ENCODE data around the gene SLC39A11. TPM values are rescaled to one million over a fixed set of nuclear protein-coding genes. Genes with fewer than 3 reads are reported as not detected.

The SLC39A11 gene
- total RNA-seq, 1 experiment from 2014 or later, result 46.4 TPM

DNA sequence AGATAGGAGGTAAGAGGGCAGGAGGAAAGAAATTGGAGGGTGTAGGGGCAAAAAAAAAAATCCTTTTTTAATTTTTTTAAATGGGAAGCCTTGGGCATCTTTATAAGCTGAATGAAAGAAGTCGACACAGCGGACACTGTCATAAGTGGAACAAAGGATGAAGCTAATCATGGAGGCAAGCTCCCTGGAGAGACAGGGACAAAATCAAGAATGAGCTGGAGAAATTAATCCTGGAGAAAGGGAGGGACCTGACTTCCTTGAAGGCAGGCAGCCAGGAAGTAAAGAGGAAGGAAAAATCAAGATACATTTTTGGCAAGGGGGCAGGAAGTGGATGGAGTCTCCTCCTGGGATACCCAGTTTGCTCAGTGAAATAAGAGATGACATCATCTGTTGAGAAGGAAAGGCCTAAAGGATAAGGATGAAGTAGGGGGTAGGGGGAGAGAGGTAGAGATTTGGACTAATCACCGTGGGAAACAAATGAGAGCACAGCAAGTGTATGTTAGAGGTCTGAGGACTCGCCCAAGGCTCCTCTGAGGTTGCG, 179.3 kb downstream of the SLC39A11 start:
- ChIA-PET CTCF (no interaction called here), POLR2A (no interaction called here), RAD21 (ENCODE audit: low non-redundant PET in 1 of 2, low total read pairs in 2 of 2, uncharacterized antibody in 2 of 2, unreplicated experiment in 2 of 2) (no interaction called here)
- Histone ChIP-seq H3K9me2 (ENCODE audit: insufficient read depth) (no peaks in the 10 kb centered on the region), H3K27me3 (ENCODE audit: insufficient read depth, low read length) (no peaks in the 10 kb centered on the region), H2AFZ (ENCODE audit: low read depth, low read length, poor library complexity, severe bottlenecking) (no peak overlapping the region), H3K4me1 (ENCODE audit: control insufficient read depth in 1 of 2, insufficient read depth in 2 of 2, low read length in 2 of 2) (peaks cover 7 to 12% of the 10 kb centered on the region in 2 experiments; a peak in 2 of 4 replicates), H3K79me2 (ENCODE audit: insufficient read depth, low read length) (no peaks in the 10 kb centered on the region), H3K9ac (ENCODE audit: low read length) (no peak overlapping the region), H4K20me1 (ENCODE audit: insufficient read depth) (no peaks in the 10 kb centered on the region), H3K27ac (ENCODE audit: low read depth, low read length) (no peak overlapping the region), H3K4me3 (replicated peaks in 1 of 2; ENCODE audit: low read depth in 1 of 2, low read length in 2 of 2) (no peak overlapping the region), H3K9me3 (ENCODE audit: control insufficient read depth in 1 of 2, insufficient read depth in 1 of 2, low read depth in 1 of 2, low read length in 2 of 2) (no peaks in the 10 kb centered on the region), H3K4me2 (ENCODE audit: low read length) (peak overlapping the region; percentile 29), H3K36me3 (ENCODE audit: control insufficient read depth in 1 of 2, insufficient read depth in 2 of 2, low read length in 2 of 2) (no peaks in the 10 kb centered on the region)
- ATAC-seq (0 out of 2 replicates have a peak, but pooled peaks have one; percentile 6), DNase-seq (ENCODE audit: low read depth, low spot score) (no peak)
- TF ChIP-seq ZFX (IDR thresholded peaks at IDR 0.05), result no peak
- no peak for TF ChIP-seq EZH2 (IDR thresholded peaks at IDR 0.05)
- intact Hi-C loops (cut with micrococcal nuclease), result no loop called here
- no TSS peak for BruUV-seq (replicated peaks)

DNA sequence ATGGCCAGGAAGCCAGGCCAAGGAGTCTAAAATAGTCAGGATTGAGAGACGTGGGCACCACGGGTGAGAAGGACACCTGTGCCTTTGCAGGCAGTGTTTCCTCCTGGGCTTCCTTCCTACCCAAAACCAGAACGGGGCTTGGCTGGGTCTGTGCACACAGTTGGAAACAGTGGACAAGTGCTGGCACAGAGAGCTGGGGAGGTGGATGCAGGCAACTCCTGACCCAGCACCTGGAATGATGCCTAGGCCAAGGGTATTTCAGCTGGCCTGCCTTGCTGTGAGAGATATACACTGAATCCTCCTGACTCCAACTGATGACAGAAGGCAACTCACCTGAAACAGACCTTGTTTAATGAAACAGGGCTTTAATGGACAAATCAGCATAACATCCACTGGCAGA, 186.2 kb downstream of the SLC39A11 start:
- ChIA-PET RAD21 (ENCODE audit: low non-redundant PET in 1 of 2, low total read pairs in 2 of 2, uncharacterized antibody in 2 of 2, unreplicated experiment in 2 of 2) (no interaction called here), CTCF (no interaction called here), POLR2A (no interaction called here)
- peaks cover 8 to 19% of the 10 kb centered on the region in 2 experiments for H3K4me1 ChIP-seq (ENCODE audit: control insufficient read depth in 1 of 2, insufficient read depth in 2 of 2, low read length in 2 of 2)
- no peaks in the 10 kb centered on the region for H3K9me3 ChIP-seq (ENCODE audit: control insufficient read depth in 1 of 2, insufficient read depth in 1 of 2, low read depth in 1 of 2, low read length in 2 of 2)
- ATAC-seq (no peak), DNase-seq (ENCODE audit: low read depth, low spot score) (no peak)
- TF ChIP-seq SIN3A (IDR thresholded peaks at IDR 0.05; ENCODE audit: low read depth) (no peak), ZFX (IDR thresholded peaks at IDR 0.05) (no peak), JUND (IDR thresholded peaks at IDR 0.05) (no peak), TCF7L2 (IDR thresholded peaks at IDR 0.05; ENCODE audit: borderline replicate concordance, extremely low read depth, insufficient read depth, insufficient read length) (no peak), YY1 (IDR thresholded peaks at IDR 0.05; ENCODE audit: extremely low read depth, insufficient replicate concordance, low read depth, low read length) (no peak), CEBPB (IDR thresholded peaks at IDR 0.05; ENCODE audit: low read depth) (no peak), FOSL1 (IDR thresholded peaks at IDR 0.05; ENCODE audit: low read depth) (no peak), SRF (IDR thresholded peaks at IDR 0.05; ENCODE audit: low read depth) (no peak), RAD21 (IDR thresholded peaks at IDR 0.05; ENCODE audit: low read depth) (no peak)
- TF ChIP-seq, protein P1, sequence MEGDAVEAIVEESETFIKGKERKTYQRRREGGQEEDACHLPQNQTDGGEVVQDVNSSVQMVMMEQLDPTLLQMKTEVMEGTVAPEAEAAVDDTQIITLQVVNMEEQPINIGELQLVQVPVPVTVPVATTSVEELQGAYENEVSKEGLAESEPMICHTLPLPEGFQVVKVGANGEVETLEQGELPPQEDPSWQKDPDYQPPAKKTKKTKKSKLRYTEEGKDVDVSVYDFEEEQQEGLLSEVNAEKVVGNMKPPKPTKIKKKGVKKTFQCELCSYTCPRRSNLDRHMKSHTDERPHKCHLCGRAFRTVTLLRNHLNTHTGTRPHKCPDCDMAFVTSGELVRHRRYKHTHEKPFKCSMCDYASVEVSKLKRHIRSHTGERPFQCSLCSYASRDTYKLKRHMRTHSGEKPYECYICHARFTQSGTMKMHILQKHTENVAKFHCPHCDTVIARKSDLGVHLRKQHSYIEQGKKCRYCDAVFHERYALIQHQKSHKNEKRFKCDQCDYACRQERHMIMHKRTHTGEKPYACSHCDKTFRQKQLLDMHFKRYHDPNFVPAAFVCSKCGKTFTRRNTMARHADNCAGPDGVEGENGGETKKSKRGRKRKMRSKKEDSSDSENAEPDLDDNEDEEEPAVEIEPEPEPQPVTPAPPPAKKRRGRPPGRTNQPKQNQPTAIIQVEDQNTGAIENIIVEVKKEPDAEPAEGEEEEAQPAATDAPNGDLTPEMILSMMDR (IDR thresholded peaks at IDR 0.05 in 2 of 3, conservative IDR thresholded peaks at IDR 0.05 in 1 of 3; ENCODE audit: borderline replicate concordance in 1 of 3, insufficient read depth in 1 of 3, low read depth in 2 of 3, low read length in 2 of 3), result no peak
- TF ChIP-seq, protein P2, sequence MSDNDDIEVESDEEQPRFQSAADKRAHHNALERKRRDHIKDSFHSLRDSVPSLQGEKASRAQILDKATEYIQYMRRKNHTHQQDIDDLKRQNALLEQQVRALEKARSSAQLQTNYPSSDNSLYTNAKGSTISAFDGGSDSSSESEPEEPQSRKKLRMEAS (IDR thresholded peaks at IDR 0.05), result no peak
- TF ChIP-seq, protein P3, sequence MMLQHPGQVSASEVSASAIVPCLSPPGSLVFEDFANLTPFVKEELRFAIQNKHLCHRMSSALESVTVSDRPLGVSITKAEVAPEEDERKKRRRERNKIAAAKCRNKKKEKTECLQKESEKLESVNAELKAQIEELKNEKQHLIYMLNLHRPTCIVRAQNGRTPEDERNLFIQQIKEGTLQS (IDR thresholded peaks at IDR 0.05), result no peak
- TF ChIP-seq, protein P4, sequence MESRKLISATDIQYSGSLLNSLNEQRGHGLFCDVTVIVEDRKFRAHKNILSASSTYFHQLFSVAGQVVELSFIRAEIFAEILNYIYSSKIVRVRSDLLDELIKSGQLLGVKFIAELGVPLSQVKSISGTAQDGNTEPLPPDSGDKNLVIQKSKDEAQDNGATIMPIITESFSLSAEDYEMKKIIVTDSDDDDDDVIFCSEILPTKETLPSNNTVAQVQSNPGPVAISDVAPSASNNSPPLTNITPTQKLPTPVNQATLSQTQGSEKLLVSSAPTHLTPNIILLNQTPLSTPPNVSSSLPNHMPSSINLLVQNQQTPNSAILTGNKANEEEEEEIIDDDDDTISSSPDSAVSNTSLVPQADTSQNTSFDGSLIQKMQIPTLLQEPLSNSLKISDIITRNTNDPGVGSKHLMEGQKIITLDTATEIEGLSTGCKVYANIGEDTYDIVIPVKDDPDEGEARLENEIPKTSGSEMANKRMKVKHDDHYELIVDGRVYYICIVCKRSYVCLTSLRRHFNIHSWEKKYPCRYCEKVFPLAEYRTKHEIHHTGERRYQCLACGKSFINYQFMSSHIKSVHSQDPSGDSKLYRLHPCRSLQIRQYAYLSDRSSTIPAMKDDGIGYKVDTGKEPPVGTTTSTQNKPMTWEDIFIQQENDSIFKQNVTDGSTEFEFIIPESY (IDR thresholded peaks at IDR 0.05; ENCODE audit: extremely low read depth, insufficient replicate concordance, low read length), result no peak
- no peaks in the 10 kb centered on the region for H3K79me2 ChIP-seq (ENCODE audit: insufficient read depth, low read length)
- no peak overlapping the region for H2AFZ ChIP-seq (ENCODE audit: low read depth, low read length, poor library complexity, severe bottlenecking)
- H3K36me3 ChIP-seq (ENCODE audit: control insufficient read depth in 1 of 2, insufficient read depth in 2 of 2, low read length in 2 of 2), result no peaks in the 10 kb centered on the region
- intact Hi-C loops (cut with micrococcal nuclease), result no loop called here
- H3K4me2 ChIP-seq (ENCODE audit: low read length), result no peak overlapping the region
- no peak overlapping the region for H3K9ac ChIP-seq (ENCODE audit: low read length)
- H3K4me3 ChIP-seq (replicated peaks in 1 of 2; ENCODE audit: low read depth in 1 of 2, low read length in 2 of 2), result no peak overlapping the region
- BruUV-seq (replicated peaks), result no TSS peak
- no peak overlapping the region for H3K27ac ChIP-seq (ENCODE audit: low read depth, low read length)
- no peaks in the 10 kb centered on the region for H3K9me2 ChIP-seq (ENCODE audit: insufficient read depth)
- H3K27me3 ChIP-seq (ENCODE audit: insufficient read depth, low read length), result no peaks in the 10 kb centered on the region
- H4K20me1 ChIP-seq (ENCODE audit: insufficient read depth), result no peaks in the 10 kb centered on the region
